Keratinocyte (primary cell): ENCODE data around the gene CRHR2. TPM values are rescaled to one million over a fixed set of nuclear protein-coding genes. Genes with fewer than 3 reads are reported as not detected.

Experiments used
- DNase-seq: peaks from one replicate; pipeline ENCODE4 v3.0.0-alpha.2; 2011; ENCODE audit warnings: low read depth, missing footprints, low spot score
- FAIRE-seq: peaks from 2 replicates; lab custom pipeline; 2011; peaks lifted over from hg19 to GRCh38; lab: Jason Lieb, UNC
- H2AFZ ChIP-seq: 2 replicates; pipeline ENCODE4 v1.6.0; 2012; ENCODE audit warnings: low read length, control low read depth, inconsistent platforms; ENCODE audit not compliant: control insufficient read depth
- H3K27ac ChIP-seq: 2 replicates; pipeline ENCODE4 v1.5.1; 2011; ENCODE audit warnings: low read length; ENCODE audit not compliant: control insufficient read depth, insufficient read depth
- H3K27me3 ChIP-seq: 3 replicates; pipeline ENCODE4 v1.6.0; 2011; ENCODE audit warnings: low read length; ENCODE audit not compliant: control insufficient read depth, insufficient read depth; ENCODE audit errors: extremely low read depth
- H3K36me3 ChIP-seq, 2 experiments: 2 replicates in 1 of 2; 3 replicates in 1 of 2; pipeline ENCODE4 v1.5.1; 2011; ENCODE audit warnings: low read length in 2 of 2, mild to moderate bottlenecking in 1 of 2; ENCODE audit not compliant: control insufficient read depth in 2 of 2, insufficient read depth in 2 of 2; ENCODE audit errors: extremely low read depth in 1 of 2
- H3K4me1 ChIP-seq: 3 replicates; pipeline ENCODE4 v1.5.1; 2011; ENCODE audit warnings: low read length; ENCODE audit not compliant: control insufficient read depth, insufficient read depth; ENCODE audit errors: extremely low read depth
- H3K4me2 ChIP-seq: 3 replicates; pipeline ENCODE4 v1.6.0; 2011; ENCODE audit warnings: low read depth, low read length; ENCODE audit not compliant: control insufficient read depth, insufficient read depth; ENCODE audit errors: extremely low read depth
- H3K4me3 ChIP-seq, 3 experiments: fragments of 200-600 bp in 1 of 3; sonication (generic) in 1 of 3; 2 replicates in 2 of 3; 3 replicates in 1 of 3; pipeline ENCODE4 v1.5.1; 2011 to 2016; ENCODE audit warnings: low read length in 3 of 3, mild to moderate bottlenecking in 3 of 3, control low read depth in 2 of 3, inconsistent platforms in 1 of 3, low read depth in 1 of 3, mixed read lengths in 1 of 3, mixed run types in 1 of 3, moderate library complexity in 1 of 3; ENCODE audit not compliant: control insufficient read depth in 2 of 3, insufficient read depth in 2 of 3; ENCODE audit errors: extremely low read depth in 1 of 3
- H3K79me2 ChIP-seq: 2 replicates; pipeline ENCODE4 v1.6.0; 2012; ENCODE audit warnings: low read length; ENCODE audit not compliant: control insufficient read depth, insufficient read depth
- H3K9ac ChIP-seq: 3 replicates; pipeline ENCODE4 v1.6.0; 2011; ENCODE audit warnings: low read length; ENCODE audit not compliant: control insufficient read depth, insufficient read depth; ENCODE audit errors: extremely low read depth
- H3K9me1 ChIP-seq: 3 replicates; pipeline ENCODE4 v1.6.0; 2011; ENCODE audit warnings: low read length; ENCODE audit not compliant: control insufficient read depth, insufficient read depth; ENCODE audit errors: extremely low read depth
- H3K9me3 ChIP-seq: 2 replicates; pipeline ENCODE4 v1.5.1; 2012; ENCODE audit warnings: low read depth, low read length; ENCODE audit not compliant: control insufficient read depth
- H4K20me1 ChIP-seq: 3 replicates; pipeline ENCODE4 v1.6.0; 2011; ENCODE audit warnings: low read length; ENCODE audit not compliant: control insufficient read depth, insufficient read depth; ENCODE audit errors: extremely low read depth
- CTCF ChIP-seq, 3 experiments: IDR thresholded peaks in 1 of 3; conservative IDR thresholded peaks in 1 of 3; optimal IDR thresholded peaks in 1 of 3; 2 replicates in 2 of 3; 3 replicates in 1 of 3; pipeline versions ENCODE3 to v1.5.1; 2011; ENCODE audit warnings: low read length in 3 of 3, mild to moderate bottlenecking in 3 of 3, moderate library complexity in 2 of 3, control low read depth in 1 of 3, inconsistent platforms in 1 of 3; ENCODE audit not compliant: insufficient read depth in 2 of 3; ENCODE audit errors: extremely low read depth in 1 of 3
- EZH2 ChIP-seq: IDR thresholded peaks from one replicate; pipeline ENCODE4 v1.6.1; 2012; ENCODE audit warnings: inconsistent platforms, mild to moderate bottlenecking, low read length, moderate library complexity
- dilution Hi-C: fragments of 300-500 bp; cut with MboI; formaldehyde crosslinking; loops from one replicate; pipeline ENCODE4 v1.7.0; 2020; ENCODE audit warnings: low sequenced_read_pairs; ENCODE audit not compliant: extremely low pct_ligation_motif_present
- polyA plus RNA-seq, 5 experiments: library from polyadenylated mRNA; depleted of rRNA in 3 of 5; stranded (reverse) in 3 of 5; stranded (forward) in 1 of 5; unstranded in 1 of 5; fragments of >200 nt; gene quantifications; 1 replicate in 1 of 5; 2 replicates in 3 of 5; 3 replicates in 1 of 5; pipeline versions ENCODE4 v1.2.1 to v1.2.3, GENCODE V29; 2011 to 2012; ENCODE audit warnings: missing spikeins in 2 of 5, low read depth in 1 of 5, low replicate concordance in 1 of 5

The CRHR2 gene
- polyA plus RNA-seq, 1 donor (not counting 4 experiments of a cell fraction or from before 2014, with no cell fraction given), result not detected

- Histone ChIP-seq H2AFZ (no peak overlapping the region), H3K79me2 (no peaks in the 10 kb centered on the region), H3K9me1 (no peaks in the 10 kb centered on the region), H3K4me2 (no peak overlapping the region), H4K20me1 (no peaks in the 10 kb centered on the region), H3K9ac (no peak overlapping the region), H3K9me3 (no peaks in the 10 kb centered on the region), H3K27me3 (peaks cover 21% of the 10 kb centered on the region), H3K36me3 (no peaks in the 10 kb centered on the region), H3K4me3 (no peak overlapping the region), H3K4me1 (peaks cover 8% of the 10 kb centered on the region), H3K27ac (no peak overlapping the region)
- FAIRE-seq (no peak), DNase-seq (no peak)
- dilution Hi-C loops, result no loop called here
- TF ChIP-seq CTCF (optimal IDR thresholded peaks at IDR 0.05 in 1 of 3, IDR thresholded peaks at IDR 0.05 in 1 of 3, conservative IDR thresholded peaks at IDR 0.05 in 1 of 3; ENCODE audit: extremely low read depth in 1 of 3, insufficient read depth in 2 of 3, low read length in 3 of 3), result no peak
- TF ChIP-seq EZH2, result no peak
Measured at GRCh38 chr7:30698481-30698880, 16.2 kb upstream of the CRHR2 start.

DNA sequence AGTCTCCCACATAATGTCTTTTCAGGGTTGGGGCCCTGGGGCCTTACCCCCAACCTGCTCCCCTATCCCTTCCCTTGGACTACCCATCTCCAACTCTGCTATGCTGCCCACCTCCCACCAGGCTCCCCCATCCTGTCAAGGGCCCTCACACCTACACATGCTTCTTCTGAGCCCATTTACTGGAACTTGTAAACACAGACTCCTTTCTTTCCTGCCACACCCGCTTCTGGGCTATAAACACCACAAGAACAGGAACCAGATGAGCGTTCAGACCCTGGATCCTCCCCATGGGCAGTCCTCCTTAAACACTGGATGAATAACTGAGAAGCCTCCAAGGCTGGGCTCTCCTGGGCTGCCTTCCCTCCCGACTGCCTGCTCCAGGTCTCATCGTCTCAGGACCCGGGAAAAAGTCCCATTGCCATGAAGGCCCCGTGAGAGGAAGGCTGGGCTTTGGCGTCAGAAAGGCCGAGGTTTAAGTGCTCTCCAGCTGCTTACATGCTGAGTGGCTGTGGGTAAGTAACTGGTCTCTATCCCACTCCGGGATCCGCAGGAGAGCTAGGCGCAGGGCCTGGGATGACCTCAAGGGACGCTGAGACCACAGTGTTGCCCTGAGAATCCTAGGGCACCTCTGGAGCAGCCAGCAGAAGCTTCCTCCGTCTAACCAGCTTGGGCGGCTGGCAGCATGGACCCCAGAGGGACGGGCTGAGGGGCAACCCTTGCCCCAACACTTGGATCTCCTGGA, 15.6 kb upstream of the CRHR2 start:
- Histone ChIP-seq H3K4me1 (peaks cover 8% of the 10 kb centered on the region), H3K9me1 (no peaks in the 10 kb centered on the region), H3K79me2 (no peaks in the 10 kb centered on the region), H4K20me1 (no peaks in the 10 kb centered on the region), H3K4me2 (no peak overlapping the region), H3K27ac (no peak overlapping the region), H3K9ac (no peak overlapping the region), H3K36me3 (no peaks in the 10 kb centered on the region), H2AFZ (no peak overlapping the region), H3K9me3 (no peaks in the 10 kb centered on the region), H3K27me3 (peaks cover 27% of the 10 kb centered on the region), H3K4me3 (no peak overlapping the region)
- dilution Hi-C loops, result no loop called here
- FAIRE-seq (no peak), DNase-seq (no peak)
- TF ChIP-seq CTCF (optimal IDR thresholded peaks at IDR 0.05 in 1 of 3, IDR thresholded peaks at IDR 0.05 in 1 of 3, conservative IDR thresholded peaks at IDR 0.05 in 1 of 3; ENCODE audit: extremely low read depth in 1 of 3, insufficient read depth in 2 of 3, low read length in 3 of 3), result no peak
- no peak for TF ChIP-seq EZH2
